Measurements from ENCODE around the gene CFAP44. TPM values are rescaled to one million over a fixed set of nuclear protein-coding genes. Genes with fewer than 3 reads are reported as not detected.
A peak's percentile ranks its signal among the peaks of the same experiment; 100 is the strongest.

Gene CFAP44
- total RNA-seq, 4 donors from 2014 or later = 12.4 to 47.0 (median 17.2) TPM

GRCh38 chr3:113454630-113455029 lies 13.3 kb upstream of the CFAP44 start:
- no peaks in the 10 kb centered on the region for H3K27me3 ChIP-seq
- TF ChIP-seq, protein P1, sequence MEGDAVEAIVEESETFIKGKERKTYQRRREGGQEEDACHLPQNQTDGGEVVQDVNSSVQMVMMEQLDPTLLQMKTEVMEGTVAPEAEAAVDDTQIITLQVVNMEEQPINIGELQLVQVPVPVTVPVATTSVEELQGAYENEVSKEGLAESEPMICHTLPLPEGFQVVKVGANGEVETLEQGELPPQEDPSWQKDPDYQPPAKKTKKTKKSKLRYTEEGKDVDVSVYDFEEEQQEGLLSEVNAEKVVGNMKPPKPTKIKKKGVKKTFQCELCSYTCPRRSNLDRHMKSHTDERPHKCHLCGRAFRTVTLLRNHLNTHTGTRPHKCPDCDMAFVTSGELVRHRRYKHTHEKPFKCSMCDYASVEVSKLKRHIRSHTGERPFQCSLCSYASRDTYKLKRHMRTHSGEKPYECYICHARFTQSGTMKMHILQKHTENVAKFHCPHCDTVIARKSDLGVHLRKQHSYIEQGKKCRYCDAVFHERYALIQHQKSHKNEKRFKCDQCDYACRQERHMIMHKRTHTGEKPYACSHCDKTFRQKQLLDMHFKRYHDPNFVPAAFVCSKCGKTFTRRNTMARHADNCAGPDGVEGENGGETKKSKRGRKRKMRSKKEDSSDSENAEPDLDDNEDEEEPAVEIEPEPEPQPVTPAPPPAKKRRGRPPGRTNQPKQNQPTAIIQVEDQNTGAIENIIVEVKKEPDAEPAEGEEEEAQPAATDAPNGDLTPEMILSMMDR (IDR thresholded peaks at IDR 0.05) = no peak
- no peak for TF ChIP-seq POLR2A (IDR thresholded peaks at IDR 0.05)
- H3K4me1 ChIP-seq = no peaks in the 10 kb centered on the region
- H3K4me3 ChIP-seq = no peak overlapping the region
- H3K36me3 ChIP-seq = peaks cover 0 to 28% (median 0%) of the 10 kb centered on the region in 3 donors
- DNase-seq = no peak
- no peaks in the 10 kb centered on the region for H3K9me3 ChIP-seq
- no peak overlapping the region for H3K27ac ChIP-seq

DNA sequence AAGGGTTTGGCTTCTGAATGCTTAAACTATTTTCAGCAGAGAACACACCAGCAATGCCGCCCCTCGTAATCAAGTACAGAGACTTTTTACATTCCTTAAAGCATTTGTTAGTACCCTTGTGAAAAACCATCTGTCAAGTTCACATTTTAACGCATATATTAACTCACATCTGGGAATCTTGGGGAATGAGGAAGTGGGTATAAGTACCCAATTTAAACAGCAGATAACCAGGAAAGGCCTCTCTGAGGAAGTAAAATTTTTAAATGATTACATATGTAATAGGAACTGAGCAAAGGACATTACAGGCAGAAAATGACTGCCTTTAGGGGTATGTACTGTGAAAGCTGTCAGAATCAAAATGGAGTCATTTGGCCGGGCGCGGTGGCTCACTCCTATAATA lies 12.8 kb upstream of the CFAP44 start:
- TF ChIP-seq POLR2A (IDR thresholded peaks at IDR 0.05) = no peak
- TF ChIP-seq, protein P1 (IDR thresholded peaks at IDR 0.05) = no peak
- DNase-seq = no peak
- no peak overlapping the region for H3K4me3 ChIP-seq
- no peaks in the 10 kb centered on the region for H3K9me3 ChIP-seq
- H3K36me3 ChIP-seq = peaks cover 0 to 23% (median 0%) of the 10 kb centered on the region in 3 donors
- H3K27me3 ChIP-seq = no peaks in the 10 kb centered on the region
- H3K4me1 ChIP-seq = no peaks in the 10 kb centered on the region
- H3K27ac ChIP-seq = no peak overlapping the region

DNA sequence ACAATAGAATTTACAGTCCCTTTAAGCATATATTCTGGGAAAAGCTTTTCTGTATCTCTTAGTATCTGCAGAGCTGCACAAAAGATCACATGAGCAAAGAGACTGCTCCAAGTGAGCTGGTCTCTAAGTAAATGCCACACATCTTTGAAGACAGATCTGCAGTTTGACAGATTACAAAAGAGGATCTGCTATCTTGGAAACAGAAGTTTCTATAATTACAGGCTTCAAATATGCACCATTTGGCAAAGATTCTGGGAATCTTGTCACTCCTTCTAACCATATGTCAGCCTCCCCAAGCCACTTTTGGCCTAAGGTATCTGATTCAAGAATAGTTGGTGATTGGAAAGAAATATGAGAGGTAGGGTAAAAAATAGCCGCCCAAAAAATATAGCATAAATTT lies 9.6 kb upstream of the CFAP44 start:
- Histone ChIP-seq H3K4me3 (no peak overlapping the region), H3K27me3 (no peaks in the 10 kb centered on the region), H3K9me3 (no peaks in the 10 kb centered on the region), H3K36me3 (peaks cover 0 to 25% (median 0%) of the 10 kb centered on the region in 3 donors), H3K4me1 (no peaks in the 10 kb centered on the region), H3K27ac (no peak overlapping the region)
- no peak for DNase-seq
- TF ChIP-seq, protein P1 (IDR thresholded peaks at IDR 0.05) = no peak
- no peak for TF ChIP-seq POLR2A (IDR thresholded peaks at IDR 0.05)

- H3K9me3 ChIP-seq = no peaks in the 10 kb centered on the region
- H3K4me3 ChIP-seq = no peak overlapping the region
- H3K36me3 ChIP-seq = no peaks in the 10 kb centered on the region
- no peak overlapping the region for H3K27ac ChIP-seq
- TF ChIP-seq POLR2A (IDR thresholded peaks at IDR 0.05) = no peak
- TF ChIP-seq, protein P1 (IDR thresholded peaks at IDR 0.05) = no peak
- DNase-seq = no peak
- H3K27me3 ChIP-seq = no peaks in the 10 kb centered on the region
- H3K4me1 ChIP-seq = no peaks in the 10 kb centered on the region
Observed at GRCh38 chr3:113439606-113440005, 1.7 kb downstream of the CFAP44 start.

- Histone ChIP-seq H3K9me3 (no peaks in the 10 kb centered on the region), H3K4me3 (no peak overlapping the region), H3K27ac (no peak overlapping the region), H3K36me3 (no peaks in the 10 kb centered on the region), H3K4me1 (no peaks in the 10 kb centered on the region), H3K27me3 (no peaks in the 10 kb centered on the region)
- no peak for DNase-seq
- TF ChIP-seq, protein P1 (IDR thresholded peaks at IDR 0.05) = no peak
- TF ChIP-seq POLR2A (IDR thresholded peaks at IDR 0.05) = no peak
Observed at GRCh38 chr3:113438224-113438623, 3.1 kb downstream of the CFAP44 start.

DNA sequence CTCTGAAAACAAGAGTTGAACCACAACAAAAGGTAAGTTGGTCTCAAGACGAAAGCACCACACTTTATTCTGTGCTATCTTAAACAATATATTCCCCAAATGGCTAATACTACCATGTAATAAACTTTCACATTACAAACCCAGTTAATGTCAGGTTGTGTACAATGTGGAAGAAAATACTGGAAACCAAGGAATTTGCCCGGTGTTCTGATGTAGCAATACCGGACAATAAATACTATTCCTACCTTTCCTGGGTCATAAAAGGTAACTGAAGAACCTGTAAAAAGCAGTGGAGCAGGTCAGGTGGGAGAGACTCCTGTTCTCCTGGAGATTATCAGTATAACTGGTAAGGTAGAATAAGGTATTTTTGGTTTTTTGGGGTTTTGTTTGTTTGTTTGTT lies 3.9 kb downstream of the CFAP44 start:
- Histone ChIP-seq H3K27ac (peak overlapping the region in 1 of 4 donors; percentile 51), H3K4me1 (no peaks in the 10 kb centered on the region), H3K9me3 (no peaks in the 10 kb centered on the region), H3K27me3 (no peaks in the 10 kb centered on the region), H3K4me3 (no peak overlapping the region), H3K36me3 (no peaks in the 10 kb centered on the region)
- DNase-seq = no peak
- TF ChIP-seq, protein P1 (IDR thresholded peaks at IDR 0.05) = no peak
- TF ChIP-seq POLR2A (IDR thresholded peaks at IDR 0.05) = no peak

All from Peyer's patch (tissue), 4 donors.